K562 (cell line): Measurements from ENCODE around the gene ZNF468. TPM values are rescaled to one million over a fixed set of nuclear protein-coding genes. Genes with fewer than 3 reads are reported as not detected.

ENCODE experiments used
- ATAC-seq: fragments of 200-7000 bp; cut with Tn5 transposase; 3 replicates; pipeline ENCODE4 v1.9.1; 2020; ENCODE audit warnings: moderate library complexity
- BruUV-seq: library from RNA; stranded (reverse); fragments of 400-500 nt; replicated peaks from 2 replicates; lab custom pipeline; 2021; lab: Mats Ljungman, UMichigan
- CTCF ChIA-PET: fragments of 300-600 bp; formaldehyde crosslinking; extraction: SDS; loops from one replicate; lab custom pipeline; 2021; ENCODE audit warnings: low intra/inter-chr PET ratio; lab: Yijun Ruan, JAX
- POLR2A ChIA-PET: fragments of 300-600, 350-650 bp; sonication (Branson Sonifier 250); formaldehyde crosslinking; extraction: SDS; loops from one replicate; lab custom pipeline; 2021; ENCODE audit warnings: antibody characterized with exemption, inconsistent platforms; lab: Yijun Ruan, JAX
- DNase-seq, 4 experiments: peaks; one replicate each; pipeline versions ENCODE4 v3.0.0 to v3.0.0-alpha.2; 2011 to 2018; ENCODE audit warnings: low spot score in 3 of 4, mixed read lengths in 3 of 4; ENCODE audit errors: extremely low read depth in 1 of 4
- FAIRE-seq: peaks from 2 replicates; lab custom pipeline; 2011; peaks lifted over from hg19 to GRCh38; lab: Jason Lieb, UNC
- H2AFZ ChIP-seq: 2 replicates; pipeline ENCODE4 v1.6.0; 2011; ENCODE audit warnings: low read depth, low read length, control low read depth, inconsistent platforms
- H3K27ac ChIP-seq: fragments of 200-600 bp; 3 replicates; pipeline ENCODE4 v1.8.0; 2011; ENCODE audit warnings: low read depth, mild to moderate bottlenecking, control low read depth, inconsistent platforms, low read length, moderate library complexity, mixed read lengths; ENCODE audit errors: extremely low read depth
- H3K27me3 ChIP-seq, 2 experiments: fragments of 300-600 bp in 1 of 2; 2 replicates in 1 of 2; 3 replicates in 1 of 2; pipeline versions ENCODE4 v1.6.0 to v1.8.0; 2011; ENCODE audit warnings: inconsistent platforms in 2 of 2, low read length in 2 of 2, mild to moderate bottlenecking in 1 of 2, mixed read lengths in 1 of 2, moderate library complexity in 1 of 2; ENCODE audit not compliant: control insufficient read depth in 2 of 2, insufficient read depth in 2 of 2
- H3K36me3 ChIP-seq: fragments of 300-600 bp; 3 replicates; pipeline ENCODE4 v1.8.0; 2011; ENCODE audit warnings: mild to moderate bottlenecking, low read length, inconsistent platforms; ENCODE audit not compliant: control insufficient read depth, insufficient read depth
- H3K4me1 ChIP-seq, 2 experiments: fragments of 200-600 bp in 1 of 2; replicated peaks in 1 of 2; 2 replicates in 1 of 2; 3 replicates in 1 of 2; pipeline versions ENCODE4 v1.5.1 to v1.8.0; 2011; ENCODE audit warnings: inconsistent platforms in 2 of 2, low read length in 2 of 2, mild to moderate bottlenecking in 1 of 2, mixed read lengths in 1 of 2, moderate library complexity in 1 of 2; ENCODE audit not compliant: control insufficient read depth in 2 of 2, insufficient read depth in 2 of 2
- H3K4me2 ChIP-seq: 2 replicates; pipeline ENCODE4 v1.6.1; 2011; ENCODE audit warnings: low read length, control low read depth, inconsistent platforms, mixed read lengths; ENCODE audit not compliant: insufficient read depth
- H3K4me3 ChIP-seq: fragments of 200-600 bp; sonication (generic), shearing (Covaris generic); 2 replicates; pipeline ENCODE4 v1.5.1; 2016; ENCODE audit warnings: control low read depth, inconsistent platforms
- H3K79me2 ChIP-seq: fragments of 200-600 bp; 3 replicates; pipeline ENCODE4 v1.8.0; 2011; ENCODE audit warnings: low read length, inconsistent platforms; ENCODE audit not compliant: control insufficient read depth, insufficient read depth
- H3K9ac ChIP-seq, 2 experiments: 2 replicates each; pipeline versions ENCODE4 v1.6.0 to v1.6.1; 2011; ENCODE audit warnings: low read depth in 2 of 2, low read length in 2 of 2, control low read depth in 1 of 2, inconsistent platforms in 1 of 2, mild to moderate bottlenecking in 1 of 2, mixed read lengths in 1 of 2; ENCODE audit not compliant: insufficient read depth in 1 of 2
- H3K9me1 ChIP-seq: one replicate; pipeline ENCODE4 v1.6.0; 2011; ENCODE audit warnings: inconsistent platforms, mild to moderate bottlenecking, low read length, moderate library complexity; ENCODE audit not compliant: control insufficient read depth, insufficient read depth
- H3K9me3 ChIP-seq: replicated peaks from 2 replicates; pipeline ENCODE4 v1.5.1; 2011; ENCODE audit warnings: low read depth, low read length, inconsistent platforms; ENCODE audit not compliant: control insufficient read depth, insufficient read depth
- H4K20me1 ChIP-seq: replicated peaks from 2 replicates; pipeline ENCODE4 v1.6.1; 2011; ENCODE audit warnings: low read length, inconsistent platforms, mixed read lengths; ENCODE audit not compliant: control insufficient read depth, insufficient read depth
- ARID1B ChIP-seq: fragments of 450-650 bp; IDR thresholded peaks from 2 replicates; pipeline ENCODE4 v1.6.1; 2016; ENCODE audit warnings: antibody characterized with exemption, mild to moderate bottlenecking, inconsistent platforms
- BACH1 ChIP-seq: fragments of 200-800 bp; sonication (Bioruptor generic); IDR thresholded peaks from 2 replicates; pipeline ENCODE4 v1.6.1; 2016; ENCODE audit warnings: missing genetic modification characterization, missing compliant biosample characterization
- CBFA2T3 ChIP-seq: fragments of 450-650 bp; IDR thresholded peaks from 2 replicates; pipeline ENCODE4 v1.6.1; 2017
- KAT8 ChIP-seq: fragments of 450-650 bp; IDR thresholded peaks from 2 replicates; pipeline ENCODE4 v1.6.1; 2016; ENCODE audit warnings: low read depth, mild to moderate bottlenecking
- NCOR1 ChIP-seq: fragments of 450-650 bp; IDR thresholded peaks from 2 replicates; pipeline ENCODE4 v1.6.1; 2016; ENCODE audit warnings: mild to moderate bottlenecking, moderate library complexity
- RCOR1 ChIP-seq, 2 experiments: IDR thresholded peaks; 2 replicates each; pipeline ENCODE4 v1.6.1; 2012; ENCODE audit warnings: low read depth in 2 of 2, low read length in 2 of 2, borderline replicate concordance in 1 of 2, improper control_type of control experiment in 1 of 2
- RUNX1 ChIP-seq: sonication (generic); IDR thresholded peaks from 2 replicates; pipeline ENCODE4 v1.6.1; 2016; ENCODE audit warnings: antibody characterized with exemption, low read depth
- TAL1 ChIP-seq: fragments of 450-650 bp; IDR thresholded peaks from 2 replicates; pipeline ENCODE4 v1.6.1; 2016; ENCODE audit warnings: mild to moderate bottlenecking
- TCF3 ChIP-seq: sonication (generic); formaldehyde crosslinking; IDR thresholded peaks from 2 replicates; pipeline ENCODE4 v1.4.0; 2020; ENCODE audit warnings: mild to moderate bottlenecking, missing genetic modification reagents
- ZBTB8A ChIP-seq: fragments of 450-650 bp; IDR thresholded peaks from 2 replicates; pipeline ENCODE4 v1.6.1; 2018; ENCODE audit warnings: mild to moderate bottlenecking, moderate library complexity; ENCODE audit not compliant: partially characterized antibody
- ZEB2 ChIP-seq: fragments of 450-650 bp; IDR thresholded peaks from 2 replicates; pipeline ENCODE4 v1.6.1; 2016
- ZNF23 ChIP-seq: fragments of 250-450 bp; sonication (Bioruptor Pico); IDR thresholded peaks from 2 replicates; pipeline ENCODE4 v1.4.0; 2020; ENCODE audit warnings: mild to moderate bottlenecking
- ZNF239 ChIP-seq: fragments of 250-450 bp; sonication (Bioruptor Pico); IDR thresholded peaks from 2 replicates; pipeline ENCODE4 v1.4.0; 2020; ENCODE audit warnings: mild to moderate bottlenecking
- ZNF354B ChIP-seq: fragments of 250-450 bp; sonication (Bioruptor Pico); IDR thresholded peaks from 2 replicates; pipeline ENCODE4 v1.4.0; 2020
- ZNF57 ChIP-seq: fragments of 450-650 bp; formaldehyde crosslinking; IDR thresholded peaks from 2 replicates; pipeline ENCODE4 v1.4.0; 2020; ENCODE audit warnings: mild to moderate bottlenecking, moderate library complexity
- ZNF695 ChIP-seq: fragments of 450-650 bp; formaldehyde crosslinking; IDR thresholded peaks from 2 replicates; pipeline ENCODE4 v1.4.0; 2020; ENCODE audit warnings: mild to moderate bottlenecking, moderate library complexity
- WGBS: fragments of 100-300 bp; shearing (Covaris generic); methylation state at CpG from one replicate; pipeline ENCODE4 v1.1.6; 2016; ENCODE audit warnings: low coverage, mixed read lengths; ENCODE audit not compliant: insufficient coverage; ENCODE audit errors: missing lambda C conversion rate; 5-methylcytosine and 5-hydroxymethylcytosine counted together
- in situ Hi-C: fragments of 300-500 bp; cut with MboI; formaldehyde crosslinking; loops from 4 replicates; pipeline ENCODE4 v1.15.0; 2018; ENCODE audit warnings: inconsistent platforms, mixed read lengths
- intact Hi-C: fragments of 100-400 bp; cut with micrococcal nuclease; formaldehyde crosslinking; loops from 2 replicates; pipeline ENCODE4 v1.14.2; 2022
- polyA plus RNA-seq, 8 experiments: library from polyadenylated mRNA; depleted of rRNA in 4 of 8; stranded (reverse) in 5 of 8; unstranded in 3 of 8; fragments of >200 nt; fragmentation: Nextera tagmentation in 2 of 8; fragmentation: Illumina TruSeq in 1 of 8; extraction: Ambion mirVana in 2 of 8; extraction: Trizol in 1 of 8; gene quantifications; 2 replicates each; pipeline versions ENCODE4 v1.2.1 to v1.2.3, GENCODE V29; 2011 to 2014; ENCODE audit warnings: inconsistent platforms in 1 of 8, missing spikeins in 1 of 8
- total RNA-seq, 7 experiments: library from RNA; depleted of rRNA in 6 of 7; stranded (reverse); fragments of >200 nt in 6 of 7; fragmentation: Illumina TruSeq in 2 of 7; extraction: Trizol in 2 of 7; gene quantifications; 2 replicates each; pipeline versions ENCODE4 v1.2.1 to v1.2.3, GENCODE V29; 2011 to 2021; ENCODE audit warnings: low replicate concordance in 1 of 7
- TF ChIP-seq, protein P1 (sequence below): fragments of 450-650 bp; IDR thresholded peaks from 2 replicates; pipeline ENCODE4 v1.6.1; 2017; ENCODE audit warnings: mild to moderate bottlenecking, moderate library complexity

The ZNF468 gene
- total and polyA plus RNA-seq, 9 of the 15 experiments (the other 6 are each of a cell fraction or from before 2014, with no cell fraction given), result 15.9 to 36.2 (median 23.2) TPM

DNA sequence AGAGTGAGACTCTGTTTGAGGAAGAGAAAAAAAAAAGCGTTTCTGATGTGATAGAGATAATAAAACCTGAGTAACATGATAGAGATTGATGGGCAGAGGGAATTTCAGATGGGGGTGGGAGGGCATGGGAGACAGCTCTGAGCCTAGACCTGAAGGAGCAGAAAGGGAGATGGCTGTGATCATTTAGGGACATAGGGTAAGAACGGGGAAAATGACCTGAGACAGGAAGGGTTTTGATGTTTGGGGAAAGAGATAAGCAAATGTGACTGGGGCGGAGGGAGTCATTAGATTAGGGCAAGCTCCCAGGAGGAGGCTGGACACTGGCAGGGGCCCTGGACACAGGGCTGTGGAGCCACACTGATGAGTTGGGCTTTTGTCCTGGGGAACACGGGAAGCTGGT is 33.9 kb upstream of the ZNF468 start:
- Histone ChIP-seq H4K20me1 (no peaks in the 10 kb centered on the region; the same call in 1 of the 2 replicates), H3K79me2 (peaks cover 49% of the 10 kb centered on the region), H3K9me3 (no peaks in the 10 kb centered on the region), H3K27me3 (no peaks in the 10 kb centered on the region), H3K27ac (no peak overlapping the region; the same call in 2 of the 3 replicates), H3K9me1 (peaks cover 3% of the 10 kb centered on the region), H3K9ac (no peak overlapping the region), H3K4me1 (peaks cover 6 to 8% of the 10 kb centered on the region in 2 experiments; a peak in 4 of 5 replicates), H2AFZ (no peak overlapping the region), H3K4me3 (no peak overlapping the region), H3K4me2 (peak overlapping the region; percentile 25; the same call in 1 of the 2 replicates), H3K36me3 (peaks cover 75% of the 10 kb centered on the region)
- 0% methylated on average over 4 of the region's 4 CpGs for WGBS
- POLR2A ChIA-PET, result interaction anchor here (0.6 to 1.4 kb wide), 3 partner anchors 8 to 104 kb away, joined by 3 to 4 read pairs (median 3); no protein-coding TSS in a partner anchor
- FAIRE-seq (no peak), ATAC-seq (peak; percentile 44), DNase-seq (peak in 2 of 4 experiments; percentile 37 to 50)
- TF ChIP-seq ZNF23 (CRISPR knock-in tag) (no peak), TAL1 (peak; percentile 38; the same call in 1 of the 2 replicates), BACH1 (tag) (no peak), ZNF695 (no peak), ZNF354B (CRISPR knock-in tag) (no peak), ARID1B (peak; percentile 69), NCOR1 (peak; percentile 27; the same call in 1 of the 2 replicates), KAT8 (no peak), ZNF57 (no peak), ZBTB8A (no peak), RCOR1 (IDR thresholded peaks at IDR 0.05; ENCODE audit: borderline replicate concordance in 1 of 2, low read depth in 2 of 2, low read length in 2 of 2) (0 out of 4 replicates have a peak, but pooled peaks of 1 of the 2 experiments have one; percentile 21), ZEB2 (no peak), RUNX1 (no peak), ZNF239 (CRISPR knock-in tag) (no peak), TCF3 (CRISPR knock-in tag) (peak; percentile 38; the same call in 1 of the 2 replicates), CBFA2T3 (peak; percentile 61)
- TF ChIP-seq, protein P1, sequence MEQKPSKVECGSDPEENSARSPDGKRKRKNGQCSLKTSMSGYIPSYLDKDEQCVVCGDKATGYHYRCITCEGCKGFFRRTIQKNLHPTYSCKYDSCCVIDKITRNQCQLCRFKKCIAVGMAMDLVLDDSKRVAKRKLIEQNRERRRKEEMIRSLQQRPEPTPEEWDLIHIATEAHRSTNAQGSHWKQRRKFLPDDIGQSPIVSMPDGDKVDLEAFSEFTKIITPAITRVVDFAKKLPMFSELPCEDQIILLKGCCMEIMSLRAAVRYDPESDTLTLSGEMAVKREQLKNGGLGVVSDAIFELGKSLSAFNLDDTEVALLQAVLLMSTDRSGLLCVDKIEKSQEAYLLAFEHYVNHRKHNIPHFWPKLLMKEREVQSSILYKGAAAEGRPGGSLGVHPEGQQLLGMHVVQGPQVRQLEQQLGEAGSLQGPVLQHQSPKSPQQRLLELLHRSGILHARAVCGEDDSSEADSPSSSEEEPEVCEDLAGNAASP, result no peak
- in situ Hi-C loops, result no loop called here
- intact Hi-C loops, result no loop called here
- CTCF ChIA-PET, result no interaction called here
- BruUV-seq, result no TSS peak
